NAMALWA (cell line): ENCODE results near the gene SH3TC2.
A peak's percentile ranks its signal among the peaks of the same experiment; 100 is the strongest.

Source experiments
- DNase-seq: peaks from one replicate; pipeline ENCODE4 v3.0.0-alpha.2; 2015; ENCODE audit warnings: low spot score

SH3TC2 gene

DNA sequence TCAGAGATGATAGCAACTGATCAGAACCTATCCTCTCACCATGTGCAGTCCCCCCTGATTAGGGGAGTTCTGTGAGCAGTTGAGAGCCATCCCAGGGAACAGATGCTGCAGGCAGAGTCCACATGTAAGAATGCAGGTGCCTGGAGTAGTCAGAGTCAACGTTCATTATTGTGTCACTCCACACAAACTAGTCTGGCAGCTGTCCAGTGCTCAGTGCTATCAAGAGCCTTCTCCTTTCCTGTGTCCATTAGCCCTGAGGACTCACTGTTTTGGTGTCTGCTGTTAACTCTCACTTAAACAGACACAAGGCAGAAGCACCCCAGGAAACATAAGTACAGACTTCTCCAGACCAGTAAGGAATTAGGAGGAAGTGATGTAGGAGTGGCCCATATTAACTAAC, 2.5 kb downstream of the SH3TC2 start:
- no peak for DNase-seq

DNA sequence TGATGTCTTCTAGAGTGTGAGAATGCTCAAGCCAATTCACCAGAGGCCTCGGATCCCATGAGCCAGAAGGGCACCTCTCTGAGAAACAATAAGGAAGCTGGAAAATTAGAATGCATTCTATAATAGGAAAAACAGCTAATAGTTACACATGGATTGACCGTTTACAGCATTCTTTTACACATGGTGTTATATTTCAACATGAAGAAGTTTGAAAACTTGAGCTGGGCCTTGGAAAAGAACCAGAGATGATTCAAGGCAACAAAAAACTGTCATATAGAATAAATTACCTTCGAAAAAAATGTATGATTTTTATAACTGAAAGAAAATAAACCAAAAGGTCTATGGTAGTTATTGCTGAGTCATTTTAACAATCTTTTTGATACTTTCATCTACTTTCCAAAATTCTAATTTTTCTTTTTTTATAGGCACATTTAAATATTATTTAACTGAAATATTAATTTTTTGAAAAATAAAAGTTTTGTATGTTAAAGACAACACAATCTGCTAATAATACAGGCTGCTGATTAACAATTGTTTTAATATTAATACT, 6.2 kb downstream of the SH3TC2 start:
- no peak for DNase-seq

DNA sequence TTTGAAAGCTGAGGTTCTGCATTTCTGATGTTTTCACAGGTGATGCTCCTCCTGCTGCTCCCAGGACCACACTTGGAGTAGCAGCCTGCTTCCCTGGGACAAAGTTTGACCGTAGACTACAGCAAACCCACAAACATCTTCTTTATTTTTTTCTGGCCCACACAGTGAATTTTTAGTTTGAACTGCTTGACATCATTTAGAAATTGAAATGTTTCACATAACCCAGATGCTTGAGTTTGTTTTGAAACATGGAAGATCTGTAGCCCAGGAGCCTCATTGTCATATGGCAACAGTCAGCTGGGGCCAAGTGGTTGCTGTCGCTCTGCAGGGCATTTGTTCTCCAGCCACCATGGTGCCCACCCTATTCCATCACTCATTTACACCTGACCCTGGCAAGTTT, 8.4 kb downstream of the SH3TC2 start:
- no peak for DNase-seq

DNA sequence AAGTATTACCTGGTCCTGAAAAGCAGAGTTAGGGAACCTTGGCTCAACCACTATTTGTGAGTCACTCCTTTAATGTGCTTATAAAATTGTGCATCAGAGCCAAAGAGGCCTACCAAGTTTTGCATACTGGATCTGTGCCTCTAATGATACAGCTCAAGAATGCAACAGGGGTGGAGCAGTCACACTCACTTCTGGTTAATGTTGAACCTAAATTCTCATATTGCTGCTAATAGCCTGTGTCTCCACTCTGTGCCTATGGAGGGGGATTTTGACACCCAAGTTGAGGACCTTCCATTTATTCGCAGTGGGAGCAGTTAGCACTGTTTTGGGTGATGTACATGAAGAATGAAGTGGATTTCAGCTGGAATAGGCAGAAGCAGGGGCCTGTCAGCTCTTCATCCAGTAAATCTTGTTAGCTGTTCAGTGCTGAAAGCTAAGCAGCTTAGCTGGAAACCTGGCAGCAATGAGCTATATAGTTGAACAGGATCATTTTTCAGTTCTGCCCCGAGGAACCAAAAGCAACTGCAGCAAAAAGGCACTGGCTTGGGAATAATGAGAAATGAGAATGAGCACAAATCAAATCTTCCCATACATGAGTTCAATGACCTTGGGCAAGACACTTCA, 9.7 kb downstream of the SH3TC2 start:
- DNase-seq, result no peak

DNA sequence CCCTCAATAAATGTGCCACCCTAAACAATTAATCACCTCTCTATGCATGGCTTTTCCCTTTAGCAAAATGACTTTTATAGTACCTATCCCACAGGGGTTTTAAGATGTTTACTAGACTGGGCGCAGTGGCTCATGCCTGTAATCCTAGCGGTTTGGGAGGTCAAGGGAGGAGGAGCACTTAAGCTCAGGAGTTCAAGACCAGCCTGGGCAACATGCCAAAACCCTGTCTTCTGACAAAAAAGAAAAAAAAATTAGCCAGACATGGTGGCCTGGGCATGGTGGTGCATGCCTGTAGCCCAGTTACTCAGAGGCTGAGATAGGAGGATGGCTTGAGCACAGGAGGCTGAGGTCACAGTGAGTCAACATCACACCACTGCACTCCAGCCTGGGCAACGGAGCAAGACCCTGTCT, 13.5 kb downstream of the SH3TC2 start:
- no peak for DNase-seq

DNA sequence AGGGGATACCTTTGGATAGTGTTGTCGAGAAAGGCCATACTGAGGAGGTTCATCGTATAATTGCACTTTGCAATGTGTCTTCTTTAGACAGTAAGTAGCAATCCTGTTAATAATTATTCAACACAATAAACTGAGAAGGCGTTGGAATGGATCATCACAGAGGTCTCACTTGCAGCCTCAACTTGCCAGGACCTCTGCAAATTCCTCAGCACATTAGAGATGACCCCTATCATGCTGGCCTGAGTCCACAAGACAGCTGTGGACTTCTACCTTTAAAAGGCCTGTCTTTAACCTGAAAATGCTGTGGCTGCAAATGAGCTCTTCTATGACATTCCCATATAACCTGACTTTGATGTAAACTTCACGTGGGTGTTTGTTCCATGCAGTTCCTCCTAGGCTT, 14.1 kb downstream of the SH3TC2 start:
- no peak for DNase-seq

DNA sequence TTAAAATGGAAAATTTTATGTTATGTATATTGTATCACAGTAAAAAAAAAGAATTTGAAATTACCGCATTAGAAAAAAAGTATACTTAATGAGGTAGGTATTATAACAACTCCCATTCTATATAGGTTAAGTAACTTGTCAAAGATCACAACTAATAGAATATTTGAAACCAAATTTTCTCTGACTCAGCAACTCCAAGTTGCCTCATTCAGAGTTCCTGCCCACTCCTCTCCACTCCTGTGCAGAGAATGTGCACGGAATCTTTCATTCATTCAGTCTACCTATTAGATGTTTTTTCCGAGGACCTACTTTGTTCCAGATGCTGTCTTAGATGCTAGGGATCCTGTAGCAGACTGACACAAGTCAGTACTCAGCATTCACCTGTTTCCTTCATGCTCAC, 15.4 kb downstream of the SH3TC2 start:
- no peak for DNase-seq

DNA sequence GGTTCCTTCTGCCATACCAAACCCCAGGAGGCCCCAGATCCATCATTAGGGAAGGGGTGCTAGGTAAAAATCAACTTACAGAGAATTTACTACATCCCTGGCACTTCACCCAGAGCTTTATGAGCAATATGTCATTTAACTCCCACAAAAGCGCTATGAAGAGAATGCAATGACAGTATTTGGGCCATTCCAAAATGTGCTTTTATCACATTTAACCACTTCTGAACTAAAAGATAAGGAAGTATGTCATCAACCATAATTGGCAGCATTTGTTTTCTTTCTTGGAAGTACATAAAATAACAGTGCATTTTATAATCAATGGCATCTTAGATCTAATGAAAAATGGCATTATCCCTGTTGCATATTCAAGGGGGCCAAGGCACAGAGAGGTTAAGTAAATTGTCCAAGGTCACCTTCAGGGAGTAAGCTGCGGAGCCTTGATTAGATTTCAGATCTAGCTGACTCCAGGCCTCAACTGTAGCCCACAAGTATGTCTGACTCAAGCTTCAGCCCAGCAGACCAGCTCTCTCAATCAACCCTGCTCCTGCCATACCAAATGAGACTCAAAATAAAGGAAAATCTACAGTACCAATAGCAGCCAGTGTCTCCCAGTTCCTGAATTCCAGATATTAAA, 16.5 kb downstream of the SH3TC2 start:
- DNase-seq, result no peak

DNA sequence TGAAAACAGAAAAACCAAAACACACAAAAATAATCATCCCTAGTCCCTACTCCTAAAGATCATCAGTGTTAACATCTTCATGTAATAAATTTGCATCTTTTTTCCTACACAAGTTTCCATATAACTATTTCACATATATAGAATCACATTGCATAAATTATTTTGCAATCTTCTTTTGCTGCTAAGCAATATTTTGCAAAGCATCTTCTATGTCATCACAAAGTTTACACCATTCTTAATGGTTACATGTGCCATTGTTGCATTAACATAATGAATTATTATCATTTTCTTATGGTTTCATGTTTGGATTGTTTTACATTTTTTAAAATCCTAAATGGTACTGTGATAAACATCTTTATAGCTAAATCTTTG, 17.8 kb downstream of the SH3TC2 start:
- DNase-seq, result no peak

DNA sequence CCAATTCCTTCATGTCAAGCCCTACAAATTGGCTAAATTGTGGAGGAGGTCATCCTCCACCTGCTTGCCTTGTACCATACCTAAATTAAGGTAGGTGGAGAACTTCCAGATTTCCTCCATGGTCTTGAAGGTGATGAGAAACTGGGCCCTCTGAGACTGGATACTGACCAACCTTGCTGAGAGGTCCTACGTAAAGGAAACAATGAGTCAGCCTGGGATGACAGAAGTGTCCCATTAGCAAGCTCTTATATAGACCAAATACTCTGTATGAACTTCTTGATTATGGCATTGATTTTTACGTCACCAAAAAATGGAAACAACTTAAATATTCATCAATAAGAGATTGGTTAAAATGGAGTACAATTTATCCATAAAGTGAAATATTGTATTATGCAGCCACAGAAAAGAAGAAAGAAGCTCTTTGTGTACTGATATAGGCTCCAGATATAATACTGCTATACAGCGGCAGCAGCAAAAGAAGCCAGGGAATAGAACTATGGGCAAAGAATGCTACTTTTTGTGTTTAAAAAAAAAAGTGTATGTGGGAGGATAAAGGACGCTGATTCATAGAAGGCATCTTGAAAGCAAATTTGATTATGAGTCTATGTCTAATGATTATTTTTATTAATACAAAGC, 18.3 kb downstream of the SH3TC2 start:
- no peak for DNase-seq

DNA sequence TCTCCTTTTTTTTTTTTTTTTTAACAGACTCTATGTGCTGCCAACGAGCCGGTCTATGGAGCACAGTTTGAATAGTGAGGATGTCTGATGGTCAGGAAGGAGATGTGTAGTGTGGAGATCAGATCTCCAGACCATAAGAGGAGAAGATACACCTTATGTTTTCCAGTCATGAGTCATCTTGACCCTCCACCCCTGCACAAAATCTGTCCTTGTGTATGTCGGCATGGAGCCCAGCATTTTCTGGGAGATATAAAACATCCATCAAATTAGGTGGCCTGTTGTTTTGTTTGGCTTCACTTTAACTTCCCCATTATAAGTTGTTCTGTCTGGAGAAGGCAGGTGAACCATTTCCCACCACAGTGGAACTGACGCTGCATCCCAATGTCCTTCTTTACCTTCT, 19.2 kb downstream of the SH3TC2 start:
- no peak for DNase-seq

DNA sequence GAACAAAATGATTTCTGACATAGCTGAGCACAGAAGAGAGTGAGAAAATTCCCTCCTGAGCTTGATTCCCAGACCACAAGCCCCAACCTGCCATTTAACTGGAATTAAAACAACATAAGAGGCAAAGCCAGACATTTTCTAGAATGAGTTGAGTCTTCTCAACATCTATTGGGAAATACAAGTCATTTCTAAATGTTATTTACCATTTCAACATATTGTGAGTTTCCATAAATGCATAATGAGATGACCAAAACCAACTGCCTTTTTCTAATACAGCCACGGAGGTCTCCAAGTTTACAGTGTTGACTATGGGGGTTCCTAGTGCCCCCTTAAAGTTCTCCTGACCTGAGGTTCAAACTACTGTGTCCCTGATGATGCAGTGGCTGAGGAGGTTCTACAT, 20.0 kb downstream of the SH3TC2 start:
- no peak for DNase-seq

DNA sequence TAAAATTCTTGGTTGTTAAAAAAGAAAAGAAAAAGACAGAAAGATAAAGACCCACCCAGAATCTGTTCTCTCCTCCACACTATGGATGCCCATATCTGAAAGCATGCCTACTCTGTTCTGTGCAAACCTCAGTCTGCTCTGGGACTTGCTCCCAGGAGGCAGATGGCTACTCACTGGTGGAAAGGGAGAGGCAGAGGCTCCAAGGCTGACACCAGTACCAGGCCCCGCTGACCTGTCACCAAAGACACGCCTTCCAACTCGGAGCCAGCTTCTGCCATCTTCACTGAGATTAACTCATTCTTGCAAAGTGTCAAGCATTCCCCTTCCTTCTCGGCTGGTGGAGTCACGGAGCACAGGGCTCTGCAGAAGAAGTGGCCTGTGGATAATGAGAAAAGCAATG, 21.6 kb downstream of the SH3TC2 start:
- DNase-seq, result no peak

DNA sequence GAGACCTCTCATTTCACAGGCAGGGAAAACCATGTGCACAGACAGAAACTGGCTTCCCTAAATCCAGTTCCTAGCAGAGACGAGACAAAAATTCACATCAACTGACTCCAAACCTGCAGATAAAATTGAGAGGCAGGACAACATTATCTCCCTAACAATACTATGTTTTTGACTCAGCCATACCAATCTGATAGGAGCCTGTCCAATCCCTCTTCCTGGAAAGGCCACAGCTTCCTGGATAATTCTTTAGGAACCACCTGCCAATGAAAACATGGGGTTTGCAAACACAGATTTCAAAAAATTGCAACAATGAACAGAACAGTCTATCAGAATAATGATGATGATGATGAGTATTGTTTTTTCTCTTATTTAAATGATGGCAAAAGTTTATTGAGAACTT, 22.4 kb downstream of the SH3TC2 start:
- DNase-seq, result no peak

DNA sequence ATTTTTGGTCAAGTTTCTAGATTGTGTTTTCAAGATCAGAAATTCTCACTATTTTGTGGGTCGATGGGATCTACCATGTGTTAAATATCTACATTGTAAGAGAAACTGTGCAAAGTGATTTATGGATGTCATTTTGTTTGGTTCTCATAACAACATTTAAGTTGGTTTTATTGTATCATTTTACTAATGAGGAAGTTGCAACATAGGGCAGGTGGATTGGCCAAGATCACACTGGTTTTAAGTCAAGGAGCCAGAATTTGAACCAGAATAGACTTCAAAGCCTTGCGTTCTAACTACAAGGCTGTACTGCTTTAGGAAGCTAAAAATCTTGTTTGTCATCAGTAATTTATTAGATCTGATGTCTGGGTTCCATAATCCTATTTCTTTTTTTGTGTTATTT, 23.4 kb downstream of the SH3TC2 start:
- no peak for DNase-seq

DNA sequence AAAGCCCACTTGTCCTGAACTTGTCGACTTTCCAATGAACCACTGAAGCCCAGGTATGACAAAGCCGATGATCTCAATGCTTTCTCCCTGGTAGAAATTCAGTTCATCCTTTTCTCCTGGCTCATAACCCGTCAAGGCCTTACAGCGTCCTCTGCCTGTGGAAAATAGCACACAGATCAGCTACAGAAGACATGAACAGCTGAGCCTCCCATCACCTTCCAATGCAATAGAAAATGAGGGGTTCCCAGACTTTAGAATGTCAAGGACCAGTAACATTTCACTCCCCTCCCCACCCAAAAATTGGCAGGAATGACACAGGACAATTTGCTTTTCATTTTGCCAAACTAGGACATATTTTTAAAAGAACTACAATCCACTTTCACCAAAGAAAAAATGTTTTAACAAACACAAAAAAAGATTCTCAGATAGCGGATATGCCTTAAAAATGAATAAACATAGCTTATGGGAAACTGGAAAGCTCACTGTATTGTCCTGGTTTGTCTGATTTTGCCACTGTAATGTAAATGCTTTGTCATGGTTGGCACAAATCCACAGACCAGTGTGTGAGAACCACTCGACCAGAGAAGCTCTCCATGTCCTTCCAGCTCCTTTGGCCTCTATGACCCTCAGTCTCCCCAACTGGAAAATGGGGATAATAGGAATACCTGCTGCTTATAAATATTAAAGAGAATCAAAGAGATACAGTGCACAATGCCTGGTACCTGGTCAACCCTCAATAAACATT, 24.4 kb downstream of the SH3TC2 start:
- DNase-seq, result no peak

DNA sequence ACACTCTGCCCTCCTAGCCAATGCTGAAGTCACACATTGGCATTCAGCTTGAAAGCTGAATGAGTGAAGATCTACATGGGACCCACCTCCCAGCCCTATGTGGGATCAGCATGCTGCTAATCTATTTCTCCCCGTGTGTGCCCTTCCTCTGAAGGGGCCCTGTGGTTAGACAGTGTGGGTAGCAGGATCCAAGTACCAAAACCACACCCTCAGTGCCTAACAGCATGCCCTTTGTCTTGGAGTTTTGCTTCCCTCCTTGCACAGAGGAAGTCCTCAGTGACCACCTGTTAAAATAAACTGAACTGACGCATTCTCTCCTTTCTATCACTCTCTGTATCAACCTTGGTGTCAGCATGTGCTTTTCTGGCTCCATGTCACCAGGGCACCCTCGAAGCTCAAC, 25.0 kb downstream of the SH3TC2 start:
- DNase-seq, result no peak

DNA sequence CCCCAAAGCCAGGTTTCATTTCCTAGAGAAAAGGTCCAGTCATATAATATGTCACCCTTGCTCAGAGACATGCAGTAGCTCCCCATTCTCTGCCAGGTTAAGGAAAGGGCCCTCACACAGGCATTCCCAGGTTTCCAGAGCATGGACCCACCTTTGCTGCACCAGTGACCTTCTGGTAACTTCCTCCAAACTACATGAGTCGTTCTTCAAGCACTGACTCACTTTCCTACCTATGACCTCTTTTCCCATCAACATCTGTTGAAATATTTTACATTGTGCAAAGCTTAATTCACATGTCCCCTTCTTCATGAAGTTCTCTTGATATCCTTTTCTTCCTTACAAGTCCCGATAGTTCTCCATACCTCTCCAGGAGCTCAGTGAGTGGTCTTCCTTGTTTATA, 25.9 kb downstream of the SH3TC2 start:
- DNase-seq, result no peak

DNA sequence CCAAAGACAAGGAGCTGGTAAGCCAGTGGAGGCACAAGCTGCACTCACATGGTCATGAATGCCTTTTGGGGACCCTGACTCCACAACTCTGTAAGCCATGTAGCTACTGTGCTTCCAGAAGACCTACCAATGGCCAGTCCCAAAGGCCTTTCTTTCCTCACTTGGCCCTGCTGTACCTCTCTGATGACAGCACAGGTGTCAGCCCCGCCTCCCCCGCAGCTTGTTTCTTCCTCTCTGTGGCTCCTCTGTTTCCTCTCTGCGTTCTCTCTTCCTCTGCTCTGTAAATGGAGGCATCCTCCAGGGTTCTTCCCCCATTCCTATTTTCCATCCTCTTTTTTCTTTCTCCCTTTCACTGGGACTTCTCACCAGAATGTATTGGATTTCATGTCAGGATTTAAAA, 26.7 kb downstream of the SH3TC2 start:
- no peak for DNase-seq

DNA sequence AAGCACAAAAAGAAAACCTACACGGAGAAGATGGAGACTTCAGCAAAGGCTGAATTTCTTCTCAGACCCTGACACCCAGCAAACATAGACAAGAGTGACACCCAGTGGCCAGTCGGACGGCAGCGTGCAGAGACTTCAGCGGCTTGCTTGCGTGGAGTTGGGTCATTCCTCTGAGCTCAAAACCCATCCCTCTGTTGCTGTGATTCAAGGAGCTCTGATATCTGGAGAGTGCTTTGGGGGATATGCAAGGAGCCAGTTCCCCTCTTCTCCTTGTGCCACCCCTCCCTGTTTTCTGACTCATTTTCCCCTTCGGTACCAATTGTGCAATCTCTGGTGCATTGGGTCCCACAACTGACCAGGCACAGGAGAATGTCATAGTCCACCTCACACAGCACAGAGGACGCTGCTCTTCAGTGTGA, 27.5 kb downstream of the SH3TC2 start:
- DNase-seq, result peak; percentile 72

DNA sequence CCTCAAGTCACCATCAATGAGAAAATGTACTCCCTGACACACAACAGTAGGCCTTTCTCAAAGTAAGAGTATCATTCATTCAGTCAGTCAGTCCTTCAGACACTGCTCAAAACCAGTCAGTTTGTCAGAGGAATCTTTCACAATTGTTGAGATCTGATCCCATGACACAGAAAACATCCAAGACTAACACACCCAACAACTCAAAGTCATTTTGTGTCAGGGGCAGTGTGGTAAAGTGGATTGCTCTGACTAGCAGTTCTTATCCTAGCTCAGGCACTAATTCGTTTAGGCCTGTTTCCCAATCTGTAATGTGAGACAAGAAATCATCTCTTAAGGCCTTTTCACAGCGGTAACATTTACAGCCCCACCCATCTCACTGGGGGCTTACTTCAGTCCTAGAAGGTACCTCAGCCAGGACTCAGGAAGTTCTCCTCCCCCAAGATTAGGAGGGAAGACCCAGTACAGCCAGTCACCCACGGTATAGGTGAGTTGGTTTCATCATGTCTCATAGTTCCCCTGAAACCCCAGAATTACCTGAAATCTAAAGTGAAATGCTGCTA, 31.9 kb downstream of the SH3TC2 start:
- no peak for DNase-seq

DNA sequence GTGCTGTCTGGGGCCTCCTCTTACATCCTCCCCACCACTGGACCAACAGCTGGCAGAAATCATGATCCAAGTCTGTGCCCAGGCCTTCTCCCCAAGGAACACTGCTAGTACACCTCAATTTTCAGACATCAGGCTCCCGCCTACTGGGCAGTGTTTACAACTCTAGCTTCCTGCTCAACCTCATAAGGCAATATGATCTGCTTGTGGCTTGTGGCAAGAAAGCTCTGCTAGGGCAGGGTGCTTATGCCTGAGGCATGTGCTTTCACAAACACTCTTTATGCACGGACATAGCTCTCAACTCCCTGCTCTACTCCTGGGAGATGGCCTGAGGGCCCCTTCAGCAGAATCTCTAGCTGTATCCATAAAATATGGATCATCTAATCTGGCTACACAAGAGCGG, 32.5 kb downstream of the SH3TC2 start:
- no peak for DNase-seq

DNA sequence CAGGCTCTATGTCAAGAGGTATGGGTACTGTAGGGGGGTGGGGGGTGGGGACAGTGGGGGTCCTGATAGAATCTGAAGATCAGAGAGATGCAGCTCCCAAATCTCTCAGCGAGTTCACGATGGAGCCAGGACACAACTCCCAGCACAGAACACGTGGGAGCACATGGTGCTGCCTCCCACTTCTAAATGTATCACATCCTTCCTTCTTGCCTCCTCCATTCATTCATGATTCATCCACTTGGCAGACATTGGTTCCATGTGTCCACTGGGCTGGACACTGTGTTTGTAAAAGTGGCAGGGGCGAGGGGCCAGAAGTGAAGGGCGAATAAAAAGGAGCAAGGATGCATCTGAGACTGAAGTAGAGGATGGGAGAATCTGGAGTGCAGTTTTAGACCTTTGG, 33.9 kb downstream of the SH3TC2 start:
- no peak for DNase-seq
